Measurements from ENCODE around the gene ANAPC2. TPM values are rescaled to one million over a fixed set of nuclear protein-coding genes. Genes with fewer than 3 reads are reported as not detected.

Gene ANAPC2
- total and polyA plus RNA-seq, 2 of the 4 experiments (the other 2 are of a cell fraction) = 9.3 to 29.5 TPM

- ChIA-PET POLR2A (ENCODE audit: unreplicated experiment) (no interaction called here), CTCF (no interaction called here)
- DNase-seq (no peak), ATAC-seq (ENCODE audit: low read depth) (no peak)
- no peak overlapping the region for H2AK9ac ChIP-seq (replicated peaks; ENCODE audit: low read depth, low read length, poor library complexity)
- no peak overlapping the region for H3K56ac ChIP-seq (ENCODE audit: extremely low read depth, insufficient read depth, low read length)
- no peak overlapping the region for H4K91ac ChIP-seq (ENCODE audit: insufficient read depth, low read depth, low read length)
- 0 out of 2 replicates have a peak, but pooled peaks cover 2% of the 10 kb centered on the region for H3K9me1 ChIP-seq (ENCODE audit: insufficient read depth, low read length)
- no TSS peak for BruUV-seq (replicated peaks)
- H4K20me1 ChIP-seq (ENCODE audit: insufficient read depth, low read length) = no peaks in the 10 kb centered on the region; the same call in 1 of the 2 replicates
- no peak overlapping the region for H2AFZ ChIP-seq (replicated peaks; ENCODE audit: low read length, poor library complexity)
- H4K8ac ChIP-seq (ENCODE audit: low read depth in 2 of 2, low read length in 2 of 2) = no peak overlapping the region
- no peak overlapping the region for H2BK5ac ChIP-seq (ENCODE audit: low read depth, low read length, poor library complexity, severe bottlenecking)
- H2BK120ac ChIP-seq (ENCODE audit: low read depth, low read length) = no peak overlapping the region
- in situ Hi-C loops (cut with MboI; ENCODE audit: low sequenced_read_pairs) = no loop called here
- no peak overlapping the region for H2BK20ac ChIP-seq (ENCODE audit: low read depth, low read length)
- no peak overlapping the region for H3K27ac ChIP-seq (ENCODE audit: insufficient read depth, low read length)
- H3K79me1 ChIP-seq (ENCODE audit: low read depth in 1 of 2, low read length in 2 of 2) = no peaks in the 10 kb centered on the region; a peak in 1 of 4 replicates
- no peaks in the 10 kb centered on the region for H3K27me3 ChIP-seq (ENCODE audit: control insufficient read depth, insufficient read depth, low read length)
- peaks cover 64% of the 10 kb centered on the region for H3K36me3 ChIP-seq (ENCODE audit: control insufficient read depth, insufficient read depth, low read length)
- H3K4me1 ChIP-seq (ENCODE audit: control insufficient read depth, insufficient read depth, low read length) = no peaks in the 10 kb centered on the region; the same call in 1 of the 2 replicates
- 95% methylated on average over 12 of the region's 17 CpGs; no CpG with 5 or more reads in 1 of the 2 experiments for WGBS, 2 experiments (ENCODE audit: extremely low coverage in 2 of 2, insufficient read length in 1 of 2)
- no peak overlapping the region for H2AK5ac ChIP-seq (ENCODE audit: low read depth, low read length)
- no peaks in the 10 kb centered on the region for H3K9me3 ChIP-seq (ENCODE audit: control insufficient read depth, insufficient read depth, low read length)
- intact Hi-C loops (cut with micrococcal nuclease) = no loop called here
- no peak overlapping the region for H4K5ac ChIP-seq (ENCODE audit: low read depth, low read length)
- H3K18ac ChIP-seq (ENCODE audit: low read depth, low read length) = no peak overlapping the region
- no peak overlapping the region for H3K9ac ChIP-seq (ENCODE audit: low read depth, low read length)
- TF ChIP-seq MAFK (IDR thresholded peaks at IDR 0.05; ENCODE audit: low read depth, low read length) (no peak), CTCF (conservative IDR thresholded peaks at IDR 0.05; ENCODE audit: low read depth, low read length) (no peak), CHD1 (IDR thresholded peaks at IDR 0.05; ENCODE audit: low read depth, low read length) (no peak)
- no peak overlapping the region for H3K4ac ChIP-seq (ENCODE audit: low read depth, low read length)
- H3K23ac ChIP-seq (ENCODE audit: low read depth, low read length) = no peak overlapping the region
- no peak overlapping the region for H3K14ac ChIP-seq (replicated peaks; ENCODE audit: low read depth, low read length)
- no peak overlapping the region for H2BK15ac ChIP-seq (ENCODE audit: low read depth, low read length)
- no peak overlapping the region for H3K4me3 ChIP-seq (ENCODE audit: insufficient read depth, low read depth, low read length)
- dilution Hi-C loops (cut with HindIII; ENCODE audit: low sequenced_read_pairs, unreplicated experiment) = no loop called here
- no peak overlapping the region for H3K4me2 ChIP-seq (ENCODE audit: low read depth, low read length)
These were observed 8.6 kb downstream of the ANAPC2 start for GRCh38 chr9:137179761-137180160.
